ENCODE data around the gene COG6.

COG6 gene

GRCh38 chr13:39767791-39768517 lies 112.5 kb downstream of the COG6 start:
- Histone ChIP-seq H3K4me1 (ENCODE audit: control insufficient read depth, insufficient read depth, low read length) (peaks cover 2% of the 10 kb centered on the region), H3K9me3 (ENCODE audit: control insufficient read depth in 2 of 2, low read length in 2 of 2) (no peaks in the 10 kb centered on the region), H3K9ac (ENCODE audit: low read length in 2 of 2) (no peak overlapping the region), H3K4me3 (ENCODE audit: low read length in 2 of 2) (no peak overlapping the region), H3K36me3 (ENCODE audit: control insufficient read depth in 2 of 2, insufficient read depth in 2 of 2, low read length in 2 of 2) (no peaks in the 10 kb centered on the region), H3K27me3 (ENCODE audit: control insufficient read depth in 1 of 2, insufficient read depth in 2 of 2, low read length in 2 of 2) (no peaks in the 10 kb centered on the region), H3K27ac (ENCODE audit: low read length) (no peak overlapping the region)

GRCh38 chr13:39768962-39769361 lies 113.5 kb downstream of the COG6 start:
- peaks cover 2% of the 10 kb centered on the region for H3K4me1 ChIP-seq (ENCODE audit: control insufficient read depth, insufficient read depth, low read length)
- no peaks in the 10 kb centered on the region for H3K36me3 ChIP-seq (ENCODE audit: control insufficient read depth in 2 of 2, insufficient read depth in 2 of 2, low read length in 2 of 2)
- H3K27ac ChIP-seq (ENCODE audit: low read length) = no peak overlapping the region
- H3K9ac ChIP-seq (ENCODE audit: low read length in 2 of 2) = no peak overlapping the region
- no peaks in the 10 kb centered on the region for H3K27me3 ChIP-seq (ENCODE audit: control insufficient read depth in 1 of 2, insufficient read depth in 2 of 2, low read length in 2 of 2)
- no peaks in the 10 kb centered on the region for H3K9me3 ChIP-seq (ENCODE audit: control insufficient read depth in 2 of 2, low read length in 2 of 2)
- no peak overlapping the region for H3K4me3 ChIP-seq (ENCODE audit: low read length in 2 of 2)

GRCh38 chr13:39770221-39771090 lies 115.0 kb downstream of the COG6 start:
- Histone ChIP-seq H3K27ac (ENCODE audit: low read length) (no peak overlapping the region), H3K36me3 (ENCODE audit: control insufficient read depth in 2 of 2, insufficient read depth in 2 of 2, low read length in 2 of 2) (no peaks in the 10 kb centered on the region), H3K9ac (ENCODE audit: low read length in 2 of 2) (no peak overlapping the region), H3K27me3 (ENCODE audit: control insufficient read depth in 1 of 2, insufficient read depth in 2 of 2, low read length in 2 of 2) (no peaks in the 10 kb centered on the region), H3K9me3 (ENCODE audit: control insufficient read depth in 2 of 2, low read length in 2 of 2) (no peaks in the 10 kb centered on the region), H3K4me1 (ENCODE audit: control insufficient read depth, insufficient read depth, low read length) (peaks cover 2% of the 10 kb centered on the region), H3K4me3 (ENCODE audit: low read length in 2 of 2) (no peak overlapping the region)

GRCh38 chr13:39773833-39774232 lies 118.4 kb downstream of the COG6 start:
- no peak overlapping the region for H3K9ac ChIP-seq (ENCODE audit: low read length in 2 of 2)
- H3K4me3 ChIP-seq (ENCODE audit: low read length in 2 of 2) = no peak overlapping the region
- no peaks in the 10 kb centered on the region for H3K4me1 ChIP-seq (ENCODE audit: control insufficient read depth, insufficient read depth, low read length)
- no peak overlapping the region for H3K27ac ChIP-seq (ENCODE audit: low read length)
- H3K9me3 ChIP-seq (ENCODE audit: control insufficient read depth in 2 of 2, low read length in 2 of 2) = no peaks in the 10 kb centered on the region
- H3K27me3 ChIP-seq (ENCODE audit: control insufficient read depth in 1 of 2, insufficient read depth in 2 of 2, low read length in 2 of 2) = no peaks in the 10 kb centered on the region
- no peaks in the 10 kb centered on the region for H3K36me3 ChIP-seq (ENCODE audit: control insufficient read depth in 2 of 2, insufficient read depth in 2 of 2, low read length in 2 of 2)

- Histone ChIP-seq H3K27ac (ENCODE audit: low read length) (no peak overlapping the region), H3K9ac (ENCODE audit: low read length in 2 of 2) (no peak overlapping the region), H3K27me3 (ENCODE audit: control insufficient read depth in 1 of 2, insufficient read depth in 2 of 2, low read length in 2 of 2) (no peaks in the 10 kb centered on the region), H3K36me3 (ENCODE audit: control insufficient read depth in 2 of 2, insufficient read depth in 2 of 2, low read length in 2 of 2) (no peaks in the 10 kb centered on the region), H3K9me3 (ENCODE audit: control insufficient read depth in 2 of 2, low read length in 2 of 2) (peaks cover 0 to 4% of the 10 kb centered on the region in 2 donors), H3K4me3 (ENCODE audit: low read length in 2 of 2) (no peak overlapping the region), H3K4me1 (ENCODE audit: control insufficient read depth, insufficient read depth, low read length) (no peaks in the 10 kb centered on the region)
Measured at GRCh38 chr13:39776439-39776838, 121.0 kb downstream of the COG6 start.

GRCh38 chr13:39777021-39777420 lies 121.6 kb downstream of the COG6 start:
- Histone ChIP-seq H3K36me3 (ENCODE audit: control insufficient read depth in 2 of 2, insufficient read depth in 2 of 2, low read length in 2 of 2) (no peaks in the 10 kb centered on the region), H3K4me3 (ENCODE audit: low read length in 2 of 2) (peak overlapping the region in 1 of 2 donors; percentile 14), H3K9ac (ENCODE audit: low read length in 2 of 2) (no peak overlapping the region), H3K4me1 (ENCODE audit: control insufficient read depth, insufficient read depth, low read length) (no peaks in the 10 kb centered on the region), H3K27me3 (ENCODE audit: control insufficient read depth in 1 of 2, insufficient read depth in 2 of 2, low read length in 2 of 2) (no peaks in the 10 kb centered on the region), H3K27ac (ENCODE audit: low read length) (no peak overlapping the region), H3K9me3 (ENCODE audit: control insufficient read depth in 2 of 2, low read length in 2 of 2) (peaks cover 0 to 4% of the 10 kb centered on the region in 2 donors)

GRCh38 chr13:39777527-39778061 lies 122.1 kb downstream of the COG6 start:
- H3K4me1 ChIP-seq (ENCODE audit: control insufficient read depth, insufficient read depth, low read length) = no peaks in the 10 kb centered on the region

GRCh38 chr13:39779337-39780265 lies 124.1 kb downstream of the COG6 start:
- H3K9ac ChIP-seq (ENCODE audit: low read length in 2 of 2) = no peak overlapping the region
- no peaks in the 10 kb centered on the region for H3K4me1 ChIP-seq (ENCODE audit: control insufficient read depth, insufficient read depth, low read length)
- H3K4me3 ChIP-seq (ENCODE audit: low read length in 2 of 2) = no peak overlapping the region
- no peaks in the 10 kb centered on the region for H3K36me3 ChIP-seq (ENCODE audit: control insufficient read depth in 2 of 2, insufficient read depth in 2 of 2, low read length in 2 of 2)
- H3K9me3 ChIP-seq (ENCODE audit: control insufficient read depth in 2 of 2, low read length in 2 of 2) = peaks cover 0 to 4% of the 10 kb centered on the region in 2 donors
- no peaks in the 10 kb centered on the region for H3K27me3 ChIP-seq (ENCODE audit: control insufficient read depth in 1 of 2, insufficient read depth in 2 of 2, low read length in 2 of 2)
- no peak overlapping the region for H3K27ac ChIP-seq (ENCODE audit: low read length)

More at GRCh38 chr13:39777527-39778061, 122.1 kb downstream of the COG6 start:
- Histone ChIP-seq H3K4me3 (ENCODE audit: low read length in 2 of 2) (no peak overlapping the region), H3K27ac (ENCODE audit: low read length) (no peak overlapping the region), H3K27me3 (ENCODE audit: control insufficient read depth in 1 of 2, insufficient read depth in 2 of 2, low read length in 2 of 2) (no peaks in the 10 kb centered on the region), H3K9me3 (ENCODE audit: control insufficient read depth in 2 of 2, low read length in 2 of 2) (peaks cover 0 to 4% of the 10 kb centered on the region in 2 donors), H3K9ac (ENCODE audit: low read length in 2 of 2) (no peak overlapping the region), H3K36me3 (ENCODE audit: control insufficient read depth in 2 of 2, insufficient read depth in 2 of 2, low read length in 2 of 2) (no peaks in the 10 kb centered on the region)

- no peaks in the 10 kb centered on the region for H3K27me3 ChIP-seq (ENCODE audit: control insufficient read depth in 1 of 2, insufficient read depth in 2 of 2, low read length in 2 of 2)
- H3K9me3 ChIP-seq (ENCODE audit: control insufficient read depth in 2 of 2, low read length in 2 of 2) = peaks cover 0 to 4% of the 10 kb centered on the region in 2 donors
- no peak overlapping the region for H3K27ac ChIP-seq (ENCODE audit: low read length)
- H3K36me3 ChIP-seq (ENCODE audit: control insufficient read depth in 2 of 2, insufficient read depth in 2 of 2, low read length in 2 of 2) = no peaks in the 10 kb centered on the region
- H3K4me3 ChIP-seq (ENCODE audit: low read length in 2 of 2) = no peak overlapping the region
- H3K9ac ChIP-seq (ENCODE audit: low read length in 2 of 2) = no peak overlapping the region
- no peaks in the 10 kb centered on the region for H3K4me1 ChIP-seq (ENCODE audit: control insufficient read depth, insufficient read depth, low read length)
Measured at GRCh38 chr13:39780711-39781110, 125.2 kb downstream of the COG6 start.

GRCh38 chr13:39781381-39781780 lies 125.9 kb downstream of the COG6 start:
- Histone ChIP-seq H3K4me3 (ENCODE audit: low read length in 2 of 2) (no peak overlapping the region), H3K9ac (ENCODE audit: low read length in 2 of 2) (no peak overlapping the region), H3K36me3 (ENCODE audit: control insufficient read depth in 2 of 2, insufficient read depth in 2 of 2, low read length in 2 of 2) (no peaks in the 10 kb centered on the region), H3K4me1 (ENCODE audit: control insufficient read depth, insufficient read depth, low read length) (no peaks in the 10 kb centered on the region), H3K27me3 (ENCODE audit: control insufficient read depth in 1 of 2, insufficient read depth in 2 of 2, low read length in 2 of 2) (no peaks in the 10 kb centered on the region), H3K9me3 (ENCODE audit: control insufficient read depth in 2 of 2, low read length in 2 of 2) (peaks cover 0 to 4% of the 10 kb centered on the region in 2 donors), H3K27ac (ENCODE audit: low read length) (no peak overlapping the region)

Data from stomach smooth muscle (tissue), 2 donors.